ENCODE measurements around the gene ZGPAT.
A peak's percentile ranks its signal among the peaks of the same experiment; 100 is the strongest.

- TF ChIP-seq CTCF (CRISPR knock-in tag; IDR thresholded peaks at IDR 0.05) = no peak
- TF ChIP-seq ZNF274 (CRISPR knock-in tag; IDR thresholded peaks at IDR 0.05) = no peak
- no peak for TF ChIP-seq MAFG (CRISPR knock-in tag; IDR thresholded peaks at IDR 0.05)
- peak; percentile 30; the same call in 1 of the 2 replicates for TF ChIP-seq UBTF (CRISPR knock-in tag; IDR thresholded peaks at IDR 0.05)
- TF ChIP-seq TFE3 (CRISPR knock-in tag; IDR thresholded peaks at IDR 0.05) = no peak
- no peak for TF ChIP-seq ARID2 (CRISPR knock-in tag; IDR thresholded peaks at IDR 0.05; ENCODE audit: borderline replicate concordance)
- TF ChIP-seq POLR2A (IDR thresholded peaks at IDR 0.05; ENCODE audit: insufficient read depth in 1 of 2, low read depth in 2 of 2, low read length in 2 of 2) = no peak; a peak in 1 of 4 replicates
- TF ChIP-seq JUND (CRISPR knock-in tag; IDR thresholded peaks at IDR 0.05) = no peak
- no peak for TF ChIP-seq NKX3-1 (CRISPR knock-in tag; IDR thresholded peaks at IDR 0.05)
- TF ChIP-seq ZNF33A (CRISPR knock-in tag; IDR thresholded peaks at IDR 0.05; ENCODE audit: borderline replicate concordance) = no peak
- no peak for TF ChIP-seq RNF2 (conservative IDR thresholded peaks at IDR 0.05; ENCODE audit: low read depth)
- TF ChIP-seq SRF (IDR thresholded peaks at IDR 0.05; ENCODE audit: low read depth, low read length) = no peak
Measured at GRCh38 chr20:63748070-63748933, 40.5 kb downstream of the ZGPAT start.
